NOMO-1 treated with DMSO at 0.1 percent for 48 hours (cell line): ENCODE data around the gene TMEM87B.
"Not testable (repeated sequence)": the region's sequence is repeated elsewhere in the genome, so short reads cannot be mapped to it uniquely, and the experiment has no call there.

Experiments
- DNase-seq: peaks from one replicate; lab custom pipeline; 2025; ENCODE audit not compliant: unreplicated experiment; lab: John Stamatoyannopoulos, UW

The TMEM87B gene

GRCh38 chr2:112032689-112033465 lies 22.2 kb upstream of the TMEM87B start:
- DNase-seq, result no peak

- no peak for DNase-seq
These were observed 21.5 kb upstream of the TMEM87B start for GRCh38 chr2:112033600-112033999.

- no peak for DNase-seq
These were observed 20.1 kb upstream of the TMEM87B start for GRCh38 chr2:112034924-112035323.

- no peak for DNase-seq
These were observed 19.3 kb upstream of the TMEM87B start for GRCh38 chr2:112035786-112036185.

GRCh38 chr2:112039556-112039955 lies 15.5 kb upstream of the TMEM87B start:
- not testable (repeated sequence) for DNase-seq

GRCh38 chr2:112040066-112040465 lies 15.0 kb upstream of the TMEM87B start:
- DNase-seq, result not testable (repeated sequence)

- not testable (repeated sequence) for DNase-seq
These were observed 13.6 kb upstream of the TMEM87B start for GRCh38 chr2:112041460-112041859.

GRCh38 chr2:112045446-112046014 lies 9.5 kb upstream of the TMEM87B start:
- DNase-seq, result no peak

- DNase-seq, result no peak
These were observed 8.8 kb upstream of the TMEM87B start for GRCh38 chr2:112046231-112046630.

- DNase-seq, result no peak
These were observed 7.4 kb upstream of the TMEM87B start for GRCh38 chr2:112047537-112048235.

GRCh38 chr2:112048236-112048592 lies 6.9 kb upstream of the TMEM87B start:
- no peak for DNase-seq

GRCh38 chr2:112048887-112049286 lies 6.2 kb upstream of the TMEM87B start:
- DNase-seq, result peak; percentile 57

GRCh38 chr2:112050316-112050715 lies 4.8 kb upstream of the TMEM87B start:
- DNase-seq, result no peak

- peak; percentile 93 for DNase-seq
These were observed 887 bp upstream of the TMEM87B start for GRCh38 chr2:112053917-112054846.

- DNase-seq, result peak; percentile 85
These were observed 909 bp downstream of the TMEM87B start for GRCh38 chr2:112055730-112056625.

- no peak for DNase-seq
These were observed 1.5 kb downstream of the TMEM87B start for GRCh38 chr2:112056626-112056987.

GRCh38 chr2:112059671-112060070 lies 4.6 kb downstream of the TMEM87B start:
- no peak for DNase-seq

- DNase-seq, result no peak
These were observed 6.2 kb downstream of the TMEM87B start for GRCh38 chr2:112061299-112061698.

GRCh38 chr2:112061840-112062239 lies 6.8 kb downstream of the TMEM87B start:
- DNase-seq, result no peak

GRCh38 chr2:112062894-112063293 lies 7.8 kb downstream of the TMEM87B start:
- no peak for DNase-seq
